Fibroblast of lung (primary cell): ENCODE measurements around the gene CLPTM1L.
"Not testable (repeated sequence)": the region's sequence is repeated elsewhere in the genome, so short reads cannot be mapped to it uniquely, and the experiment has no call there.

ENCODE experiments used
- CTCF ChIP-seq, 2 donors: IDR thresholded peaks in 1 of 2; conservative IDR thresholded peaks in 1 of 2; 1 replicate in 1 of 2; 2 replicates in 1 of 2; pipeline ENCODE4 v1.5.1; 2011 to 2012; ENCODE audit warnings: low read length in 2 of 2, control low read depth in 1 of 2, inconsistent platforms in 1 of 2, low read depth in 1 of 2, mild to moderate bottlenecking in 1 of 2
- EZH2 ChIP-seq: IDR thresholded peaks from 2 replicates; pipeline ENCODE4 v1.5.1; 2012; ENCODE audit warnings: low read length, control low read depth, mild to moderate bottlenecking; ENCODE audit errors: missing control alignments

- not testable (repeated sequence) for TF ChIP-seq CTCF (conservative IDR thresholded peaks at IDR 0.05 in 1 of 2, IDR thresholded peaks at IDR 0.05 in 1 of 2; ENCODE audit: low read depth in 1 of 2, low read length in 2 of 2); EZH2
These were observed 15.5 kb upstream of the CLPTM1L start for GRCh38 chr5:1360367-1360766.
